Liver (tissue), 9 donors: ENCODE measurements around the gene ATG9B. TPM values are rescaled to one million over a fixed set of nuclear protein-coding genes. Genes with fewer than 3 reads are reported as not detected.

Source experiments
- DNase-seq: peaks from one replicate; pipeline ENCODE4 v3.0.0-alpha.2; 2017; ENCODE audit warnings: low spot score
- H3K27ac ChIP-seq, 2 donors: one replicate each; pipeline ENCODE4 v1.7.0; 2013; ENCODE audit warnings: inconsistent platforms in 2 of 2, low read length in 2 of 2, control low read depth in 1 of 2, low read depth in 1 of 2, mild to moderate bottlenecking in 1 of 2
- H3K27me3 ChIP-seq, 4 donors: one replicate each; pipeline versions ENCODE4 v1.6.1 to v1.7.0; 2013; ENCODE audit warnings: low read length in 3 of 4, inconsistent platforms in 1 of 4, mild to moderate bottlenecking in 1 of 4, moderate library complexity in 1 of 4; ENCODE audit not compliant: control insufficient read depth in 4 of 4, insufficient read depth in 4 of 4
- H3K36me3 ChIP-seq, 4 donors: one replicate each; pipeline versions ENCODE4 v1.6.1 to v1.7.0; 2013; ENCODE audit warnings: low read length in 3 of 4, mild to moderate bottlenecking in 3 of 4, low read depth in 1 of 4, moderate library complexity in 1 of 4; ENCODE audit not compliant: control insufficient read depth in 4 of 4, insufficient read depth in 3 of 4
- H3K4me1 ChIP-seq, 4 donors: one replicate each; pipeline versions ENCODE4 v1.6.1 to v1.7.0; 2013; ENCODE audit warnings: low read length in 3 of 4, mild to moderate bottlenecking in 3 of 4, moderate library complexity in 1 of 4; ENCODE audit not compliant: control insufficient read depth in 4 of 4, insufficient read depth in 4 of 4
- H3K4me3 ChIP-seq, 3 donors: one replicate each; pipeline versions ENCODE4 v1.6.1 to v1.7.0; 2013; ENCODE audit warnings: low read length in 3 of 3, control low read depth in 1 of 3, low read depth in 1 of 3, mild to moderate bottlenecking in 1 of 3
- H3K9ac ChIP-seq, 2 donors: one replicate each; pipeline ENCODE4 v1.7.0; 2013; ENCODE audit warnings: low read length in 2 of 2, mild to moderate bottlenecking in 2 of 2, moderate library complexity in 2 of 2, control low read depth in 1 of 2, low read depth in 1 of 2
- H3K9me3 ChIP-seq, 4 donors: one replicate each; pipeline versions ENCODE4 v1.6.1 to v1.7.0; 2013; ENCODE audit warnings: low read length in 3 of 4; ENCODE audit not compliant: control insufficient read depth in 4 of 4
- CTCF ChIP-seq: fragments of 150-350 bp; IDR thresholded peaks from 2 replicates; pipeline ENCODE4 v1.5.1; 2017; ENCODE audit warnings: improper control_type of control experiment, low read depth, low read length; ENCODE audit not compliant: missing input control
- EGR1 ChIP-seq, 2 donors: IDR thresholded peaks; 2 replicates each; pipeline ENCODE4 v1.6.1; 2016 to 2018; ENCODE audit warnings: antibody characterized with exemption in 2 of 2, low read depth in 2 of 2
- FOXA1 ChIP-seq: IDR thresholded peaks from 2 replicates; pipeline ENCODE4 v1.6.1; 2016; ENCODE audit warnings: antibody characterized with exemption
- FOXA2 ChIP-seq: IDR thresholded peaks from 2 replicates; pipeline ENCODE4 v1.6.1; 2016; ENCODE audit warnings: antibody characterized with exemption
- GABPA ChIP-seq, 2 donors: IDR thresholded peaks in 1 of 2; conservative IDR thresholded peaks in 1 of 2; 2 replicates each; pipeline ENCODE4 v1.6.1; 2016; ENCODE audit warnings: antibody characterized with exemption in 2 of 2, mild to moderate bottlenecking in 1 of 2, moderate library complexity in 1 of 2
- HNF4A ChIP-seq, 2 donors: conservative IDR thresholded peaks; 2 replicates each; pipeline ENCODE4 v1.6.1; 2016; ENCODE audit warnings: antibody characterized with exemption in 2 of 2, mild to moderate bottlenecking in 2 of 2
- HNF4G ChIP-seq: IDR thresholded peaks from 2 replicates; pipeline ENCODE4 v1.6.1; 2016; ENCODE audit warnings: antibody characterized with exemption
- JUND ChIP-seq, 2 donors: IDR thresholded peaks; 2 replicates each; pipeline ENCODE4 v1.6.1; 2016; ENCODE audit warnings: antibody characterized with exemption in 2 of 2
- MAX ChIP-seq: IDR thresholded peaks from 2 replicates; pipeline ENCODE4 v1.6.1; 2016; ENCODE audit warnings: antibody characterized with exemption
- NR2F2 ChIP-seq: IDR thresholded peaks from 2 replicates; pipeline ENCODE4 v1.6.1; 2016; ENCODE audit warnings: antibody characterized with exemption
- RAD21 ChIP-seq, 2 donors: IDR thresholded peaks; 2 replicates each; pipeline ENCODE4 v1.6.1; 2016; ENCODE audit warnings: antibody characterized with exemption in 2 of 2, mild to moderate bottlenecking in 2 of 2
- REST ChIP-seq: IDR thresholded peaks from 2 replicates; pipeline ENCODE4 v1.6.1; 2016; ENCODE audit warnings: antibody characterized with exemption, mild to moderate bottlenecking
- RXRA ChIP-seq, 2 donors: IDR thresholded peaks; 2 replicates each; pipeline ENCODE4 v1.6.1; 2017 to 2018; ENCODE audit warnings: antibody characterized with exemption in 2 of 2, mild to moderate bottlenecking in 1 of 2
- SP1 ChIP-seq: IDR thresholded peaks from 2 replicates; pipeline ENCODE4 v1.6.1; 2018; ENCODE audit warnings: antibody characterized with exemption, mild to moderate bottlenecking
- TAF1 ChIP-seq: conservative IDR thresholded peaks from 2 replicates; pipeline ENCODE4 v1.6.1; 2016; ENCODE audit warnings: antibody characterized with exemption, mild to moderate bottlenecking
- ZBTB33 ChIP-seq: IDR thresholded peaks from 2 replicates; pipeline ENCODE4 v1.6.1; 2016; ENCODE audit warnings: antibody characterized with exemption
- WGBS: extraction: QIAGEN DNeasy Blood & Tissue Kit; methylation state at CpG from one replicate; pipeline ENCODE4 v1.1.7; 2013; 5-methylcytosine and 5-hydroxymethylcytosine counted together
- polyA plus RNA-seq, 2 donors: library from polyadenylated mRNA; stranded (reverse) in 1 of 2; unstranded in 1 of 2; fragments of 200-250 nt in 1 of 2; fragments of >200 nt in 1 of 2; fragmentation: Nextera tagmentation in 1 of 2; extraction: Ambion mirVana in 1 of 2; gene quantifications; one replicate each; pipeline versions ENCODE4 v1.2.1 to v1.2.3, GENCODE V29; 2013 to 2015
- total RNA-seq, 2 donors: library from RNA; depleted of rRNA; stranded (reverse); fragments of >200 nt; gene quantifications; one replicate each; pipeline ENCODE4 v1.2.3, GENCODE V29; 2014
- donor health status: healthy.
- donor health status: healthy.
- donor health status: healthy.
- donor health status: healthy.
- donor health status: healthy.

The ATG9B gene
- total and polyA plus RNA-seq, 4 donors, result 0.61 TPM; not detected in 3

- Histone ChIP-seq H3K9me3 (no peaks in the 10 kb centered on the region), H3K27me3 (no peaks in the 10 kb centered on the region), H3K27ac (no peak overlapping the region), H3K4me3 (peak overlapping the region; percentile 56 to 87 (median 80)), H3K36me3 (no peaks in the 10 kb centered on the region), H3K9ac (peak overlapping the region; percentile 16 to 19), H3K4me1 (peaks cover 15 to 41% (median 34%) of the 10 kb centered on the region in 4 donors)
- DNase-seq, result no peak
- no peak for TF ChIP-seq SP1
- 44% methylated on average over 29 of the region's 29 CpGs for WGBS
These were observed 32.6 kb upstream of the ATG9B start for GRCh38 chr7:151056666-151057505.

GRCh38 chr7:151056283-151056665, 32.0 kb upstream of the ATG9B start:
- Histone ChIP-seq H3K9ac (no peak overlapping the region), H3K9me3 (no peaks in the 10 kb centered on the region), H3K36me3 (no peaks in the 10 kb centered on the region), H3K4me3 (no peak overlapping the region), H3K27ac (no peak overlapping the region), H3K4me1 (peaks cover 11 to 35% (median 29%) of the 10 kb centered on the region in 4 donors), H3K27me3 (no peaks in the 10 kb centered on the region)
- no peak for TF ChIP-seq HNF4G
- no peak for TF ChIP-seq CTCF
- no peak for TF ChIP-seq FOXA1
- no peak for TF ChIP-seq MAX
- no peak for TF ChIP-seq ZBTB33
- TF ChIP-seq RXRA (IDR thresholded peaks at IDR 0.05), result no peak
- TF ChIP-seq EGR1 (IDR thresholded peaks at IDR 0.05; ENCODE audit: low read depth in 2 of 2), result no peak
- TF ChIP-seq TAF1, result no peak
- TF ChIP-seq REST, result no peak
- no peak for TF ChIP-seq GABPA (IDR thresholded peaks at IDR 0.05 in 1 of 2, conservative IDR thresholded peaks at IDR 0.05 in 1 of 2)
- no peak for TF ChIP-seq FOXA2
- no peak for TF ChIP-seq JUND (IDR thresholded peaks at IDR 0.05)
- no peak for TF ChIP-seq SP1
- TF ChIP-seq RAD21 (IDR thresholded peaks at IDR 0.05), result no peak
- no peak for TF ChIP-seq NR2F2
- TF ChIP-seq HNF4A (conservative IDR thresholded peaks at IDR 0.05), result no peak
- no peak for DNase-seq
- 92% methylated on average over 6 of the region's 6 CpGs for WGBS
